GM12873 (cell line): ENCODE results near the gene TNFRSF19.

Source experiments
- TF ChIP-seq, protein P1 (sequence below): IDR thresholded peaks from 2 replicates; pipeline ENCODE4 v1.5.1; 2012; ENCODE audit warnings: low read depth, mild to moderate bottlenecking, moderate library complexity, low read length, control low read depth; ENCODE audit not compliant: insufficient read depth; ENCODE audit errors: missing control alignments

Gene TNFRSF19

DNA sequence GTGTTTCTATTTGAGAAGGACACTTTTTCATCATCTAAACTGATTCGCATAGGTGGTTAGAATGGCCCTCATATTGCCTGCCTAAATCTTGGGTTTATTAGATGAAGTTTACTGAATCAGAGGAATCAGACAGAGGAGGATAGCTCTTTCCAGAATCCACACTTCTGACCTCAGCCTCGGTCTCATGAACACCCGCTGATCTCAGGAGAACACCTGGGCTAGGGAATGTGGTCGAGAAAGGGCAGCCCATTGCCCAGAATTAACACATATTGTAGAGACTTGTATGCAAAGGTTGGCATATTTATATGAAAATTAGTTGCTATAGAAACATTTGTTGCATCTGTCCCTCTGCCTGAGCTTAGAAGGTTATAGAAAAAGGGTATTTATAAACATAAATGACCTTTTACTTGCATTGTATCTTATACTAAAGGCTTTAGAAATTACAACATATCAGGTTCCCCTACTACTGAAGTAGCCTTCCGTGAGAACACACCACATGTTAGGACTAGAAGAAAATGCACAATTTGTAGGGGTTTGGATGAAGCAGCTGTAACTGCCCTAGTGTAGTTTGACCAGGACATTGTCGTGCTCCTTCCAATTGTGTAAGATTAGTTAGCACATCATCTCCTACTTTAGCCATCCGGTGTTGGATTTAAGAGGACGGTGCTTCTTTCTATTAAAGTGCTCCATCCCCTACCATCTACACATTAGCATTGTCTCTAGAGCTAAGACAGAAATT, 103.8 kb downstream of the TNFRSF19 start:
- TF ChIP-seq, protein P1, sequence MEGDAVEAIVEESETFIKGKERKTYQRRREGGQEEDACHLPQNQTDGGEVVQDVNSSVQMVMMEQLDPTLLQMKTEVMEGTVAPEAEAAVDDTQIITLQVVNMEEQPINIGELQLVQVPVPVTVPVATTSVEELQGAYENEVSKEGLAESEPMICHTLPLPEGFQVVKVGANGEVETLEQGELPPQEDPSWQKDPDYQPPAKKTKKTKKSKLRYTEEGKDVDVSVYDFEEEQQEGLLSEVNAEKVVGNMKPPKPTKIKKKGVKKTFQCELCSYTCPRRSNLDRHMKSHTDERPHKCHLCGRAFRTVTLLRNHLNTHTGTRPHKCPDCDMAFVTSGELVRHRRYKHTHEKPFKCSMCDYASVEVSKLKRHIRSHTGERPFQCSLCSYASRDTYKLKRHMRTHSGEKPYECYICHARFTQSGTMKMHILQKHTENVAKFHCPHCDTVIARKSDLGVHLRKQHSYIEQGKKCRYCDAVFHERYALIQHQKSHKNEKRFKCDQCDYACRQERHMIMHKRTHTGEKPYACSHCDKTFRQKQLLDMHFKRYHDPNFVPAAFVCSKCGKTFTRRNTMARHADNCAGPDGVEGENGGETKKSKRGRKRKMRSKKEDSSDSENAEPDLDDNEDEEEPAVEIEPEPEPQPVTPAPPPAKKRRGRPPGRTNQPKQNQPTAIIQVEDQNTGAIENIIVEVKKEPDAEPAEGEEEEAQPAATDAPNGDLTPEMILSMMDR = no peak

DNA sequence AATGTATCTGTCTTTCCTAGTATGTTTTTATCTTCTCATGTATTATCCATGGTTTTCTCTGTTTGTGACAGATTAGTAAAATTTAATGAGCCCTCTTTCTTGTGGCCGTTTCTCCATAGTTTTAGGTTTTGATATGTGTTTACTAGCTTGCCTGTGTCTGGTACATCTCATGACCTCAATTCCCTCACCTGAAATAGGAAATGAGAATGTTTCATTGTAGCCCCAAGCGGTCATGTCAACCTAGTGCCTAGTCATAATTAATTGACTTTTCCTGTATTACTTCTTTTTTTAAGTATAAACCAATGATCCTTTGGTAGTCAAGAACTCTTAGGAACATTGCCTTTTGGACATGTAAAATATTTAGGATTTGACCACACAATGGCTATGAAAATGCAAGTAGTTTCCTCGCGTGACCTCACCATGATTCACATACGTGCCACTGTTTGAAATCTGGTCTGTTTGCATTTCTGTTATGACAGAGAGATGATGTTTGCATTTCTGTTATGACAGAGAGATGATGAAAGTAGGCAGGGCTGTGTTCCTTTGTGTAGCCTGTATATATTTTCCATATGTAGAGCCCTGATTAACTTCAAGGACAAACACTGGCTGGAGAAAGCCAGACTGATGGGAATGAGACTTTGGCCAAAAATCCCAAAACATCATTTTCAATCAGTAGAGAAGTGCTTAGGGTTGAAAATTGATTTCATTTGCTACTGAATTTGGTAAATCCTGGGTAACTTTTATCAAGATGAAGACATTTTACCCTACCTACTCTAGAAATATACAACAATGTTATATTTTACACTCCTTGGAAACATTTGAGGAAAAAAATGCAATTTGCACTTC, 104.8 kb downstream of the TNFRSF19 start:
- TF ChIP-seq, protein P1 = no peak

DNA sequence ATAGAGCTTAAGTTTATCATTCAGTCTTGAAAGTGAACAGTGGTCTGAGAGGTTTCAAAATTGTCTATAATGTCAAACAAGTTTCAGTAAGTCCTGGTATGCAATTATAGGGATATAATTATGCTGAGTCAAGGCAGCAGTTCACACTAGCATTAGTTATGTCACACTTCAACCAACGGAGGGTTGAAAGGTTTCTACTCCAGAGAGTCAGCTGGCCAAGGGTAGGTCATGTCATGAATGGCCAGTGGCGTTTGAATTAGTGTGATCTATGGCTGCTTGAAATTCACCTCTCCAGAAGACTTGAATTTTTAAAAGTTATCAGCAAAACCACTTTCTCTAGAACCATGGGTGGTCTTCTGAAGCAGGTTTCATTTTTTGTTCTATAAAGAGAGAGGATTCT, 108.6 kb downstream of the TNFRSF19 start:
- TF ChIP-seq, protein P1 = no peak

DNA sequence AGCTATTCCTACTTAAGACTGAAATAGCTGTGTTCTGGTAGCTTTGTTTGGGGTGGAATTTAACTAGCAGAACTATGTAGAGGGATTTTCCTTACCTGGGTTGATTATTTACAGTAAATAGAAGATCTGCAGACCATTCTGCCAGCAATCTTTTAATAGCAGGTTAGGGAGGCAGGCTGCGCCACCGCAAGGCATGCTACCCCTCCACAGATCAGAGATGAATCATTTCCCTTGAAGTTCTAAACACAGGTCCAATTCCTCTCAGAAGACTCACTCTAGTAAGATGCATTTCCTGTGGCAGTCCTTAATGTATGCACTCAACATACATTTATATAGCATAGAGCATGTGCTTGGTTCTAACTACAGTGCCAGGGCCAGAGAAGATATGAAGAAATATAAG, 109.0 kb downstream of the TNFRSF19 start:
- TF ChIP-seq, protein P1 = no peak

DNA sequence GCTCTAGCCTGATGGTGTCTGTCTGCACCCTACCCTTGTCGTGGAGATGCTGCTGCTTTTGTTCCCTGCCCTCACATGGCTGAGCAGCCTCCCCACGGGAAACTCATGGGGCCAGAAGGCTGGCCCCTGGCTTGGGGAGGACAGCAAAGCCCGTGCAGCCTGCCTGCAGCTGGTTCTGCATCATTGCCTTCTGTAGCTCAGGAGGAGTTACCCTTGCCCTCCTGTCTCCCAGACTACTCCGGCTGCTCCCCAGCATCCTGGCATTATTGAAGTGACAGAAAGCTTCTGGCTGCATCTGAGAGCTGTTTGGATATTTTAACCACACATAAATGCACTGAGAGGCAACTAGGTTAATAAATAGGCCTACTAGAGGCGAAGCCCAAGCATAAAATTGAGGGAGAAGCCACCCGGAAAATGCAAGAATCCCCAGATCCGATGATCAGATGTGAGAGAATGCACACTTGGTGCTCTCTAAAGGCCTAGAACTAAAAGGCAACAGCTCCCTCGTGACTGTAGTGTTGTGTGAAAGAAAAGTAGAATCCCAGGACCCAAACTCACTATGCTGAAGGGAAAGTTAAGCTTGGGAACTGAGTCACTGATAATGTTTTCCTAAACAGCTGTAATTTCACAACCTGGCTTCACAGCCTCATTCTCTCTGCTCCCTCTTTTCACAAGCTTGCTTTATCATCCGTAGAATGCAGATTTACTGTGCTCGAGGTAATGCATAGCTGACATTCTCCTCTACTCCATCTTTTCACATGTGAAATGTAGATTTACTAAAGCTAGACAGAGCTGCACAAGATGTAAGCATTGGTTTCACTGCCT, 110.8 kb downstream of the TNFRSF19 start:
- TF ChIP-seq, protein P1 = no peak

DNA sequence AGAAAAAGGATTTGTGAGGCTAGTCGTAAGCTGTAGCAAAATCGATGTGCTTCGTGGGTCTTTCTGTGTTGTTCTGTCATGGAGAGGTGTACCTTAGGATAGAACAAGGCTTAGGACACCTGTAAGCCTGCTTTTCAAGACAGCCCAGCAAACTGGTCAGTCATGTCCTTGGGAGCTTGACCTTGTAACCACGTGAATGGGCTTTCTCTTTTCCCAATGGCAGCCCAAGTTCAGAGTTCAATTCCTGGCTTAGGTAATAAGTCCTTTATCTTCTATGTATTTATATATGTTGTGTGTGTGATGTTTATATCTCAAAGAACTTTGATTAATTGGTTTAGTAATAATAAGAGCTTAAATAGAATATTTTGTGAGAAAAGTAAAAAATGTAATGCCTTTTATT, 112.9 kb downstream of the TNFRSF19 start:
- TF ChIP-seq, protein P1 = no peak
